Liver (tissue), 9 donors: Measurements from ENCODE around the gene RAD51B. TPM values are rescaled to one million over a fixed set of nuclear protein-coding genes. Genes with fewer than 3 reads are reported as not detected.

Experiments used
- DNase-seq: peaks from one replicate; pipeline ENCODE4 v3.0.0-alpha.2; 2017; ENCODE audit warnings: low spot score
- H3K27ac ChIP-seq, 2 donors: one replicate each; pipeline ENCODE4 v1.7.0; 2013; ENCODE audit warnings: inconsistent platforms in 2 of 2, low read length in 2 of 2, control low read depth in 1 of 2, low read depth in 1 of 2, mild to moderate bottlenecking in 1 of 2
- H3K27me3 ChIP-seq, 4 donors: one replicate each; pipeline versions ENCODE4 v1.6.1 to v1.7.0; 2013; ENCODE audit warnings: low read length in 3 of 4, inconsistent platforms in 1 of 4, mild to moderate bottlenecking in 1 of 4, moderate library complexity in 1 of 4; ENCODE audit not compliant: control insufficient read depth in 4 of 4, insufficient read depth in 4 of 4
- H3K36me3 ChIP-seq, 4 donors: one replicate each; pipeline versions ENCODE4 v1.6.1 to v1.7.0; 2013; ENCODE audit warnings: low read length in 3 of 4, mild to moderate bottlenecking in 3 of 4, low read depth in 1 of 4, moderate library complexity in 1 of 4; ENCODE audit not compliant: control insufficient read depth in 4 of 4, insufficient read depth in 3 of 4
- H3K4me1 ChIP-seq, 4 donors: one replicate each; pipeline versions ENCODE4 v1.6.1 to v1.7.0; 2013; ENCODE audit warnings: low read length in 3 of 4, mild to moderate bottlenecking in 3 of 4, moderate library complexity in 1 of 4; ENCODE audit not compliant: control insufficient read depth in 4 of 4, insufficient read depth in 4 of 4
- H3K4me3 ChIP-seq, 3 donors: one replicate each; pipeline versions ENCODE4 v1.6.1 to v1.7.0; 2013; ENCODE audit warnings: low read length in 3 of 3, control low read depth in 1 of 3, low read depth in 1 of 3, mild to moderate bottlenecking in 1 of 3
- H3K9ac ChIP-seq, 2 donors: one replicate each; pipeline ENCODE4 v1.7.0; 2013; ENCODE audit warnings: low read length in 2 of 2, mild to moderate bottlenecking in 2 of 2, moderate library complexity in 2 of 2, control low read depth in 1 of 2, low read depth in 1 of 2
- H3K9me3 ChIP-seq, 4 donors: one replicate each; pipeline versions ENCODE4 v1.6.1 to v1.7.0; 2013; ENCODE audit warnings: low read length in 3 of 4; ENCODE audit not compliant: control insufficient read depth in 4 of 4
- EGR1 ChIP-seq, 2 donors: IDR thresholded peaks; 2 replicates each; pipeline ENCODE4 v1.6.1; 2016 to 2018; ENCODE audit warnings: antibody characterized with exemption in 2 of 2, low read depth in 2 of 2
- FOXA1 ChIP-seq: IDR thresholded peaks from 2 replicates; pipeline ENCODE4 v1.6.1; 2016; ENCODE audit warnings: antibody characterized with exemption
- FOXA2 ChIP-seq: IDR thresholded peaks from 2 replicates; pipeline ENCODE4 v1.6.1; 2016; ENCODE audit warnings: antibody characterized with exemption
- GABPA ChIP-seq, 2 donors: IDR thresholded peaks in 1 of 2; conservative IDR thresholded peaks in 1 of 2; 2 replicates each; pipeline ENCODE4 v1.6.1; 2016; ENCODE audit warnings: antibody characterized with exemption in 2 of 2, mild to moderate bottlenecking in 1 of 2, moderate library complexity in 1 of 2
- HNF4A ChIP-seq, 2 donors: conservative IDR thresholded peaks; 2 replicates each; pipeline ENCODE4 v1.6.1; 2016; ENCODE audit warnings: antibody characterized with exemption in 2 of 2, mild to moderate bottlenecking in 2 of 2
- JUND ChIP-seq, 2 donors: IDR thresholded peaks; 2 replicates each; pipeline ENCODE4 v1.6.1; 2016; ENCODE audit warnings: antibody characterized with exemption in 2 of 2
- NR2F2 ChIP-seq: IDR thresholded peaks from 2 replicates; pipeline ENCODE4 v1.6.1; 2016; ENCODE audit warnings: antibody characterized with exemption
- RAD21 ChIP-seq, 2 donors: IDR thresholded peaks; 2 replicates each; pipeline ENCODE4 v1.6.1; 2016; ENCODE audit warnings: antibody characterized with exemption in 2 of 2, mild to moderate bottlenecking in 2 of 2
- RXRA ChIP-seq, 2 donors: IDR thresholded peaks; 2 replicates each; pipeline ENCODE4 v1.6.1; 2017 to 2018; ENCODE audit warnings: antibody characterized with exemption in 2 of 2, mild to moderate bottlenecking in 1 of 2
- SP1 ChIP-seq: IDR thresholded peaks from 2 replicates; pipeline ENCODE4 v1.6.1; 2018; ENCODE audit warnings: antibody characterized with exemption, mild to moderate bottlenecking
- TAF1 ChIP-seq: conservative IDR thresholded peaks from 2 replicates; pipeline ENCODE4 v1.6.1; 2016; ENCODE audit warnings: antibody characterized with exemption, mild to moderate bottlenecking
- YY1 ChIP-seq: IDR thresholded peaks from 2 replicates; pipeline ENCODE4 v1.6.1; 2016; ENCODE audit warnings: antibody characterized with exemption, mild to moderate bottlenecking
- WGBS: extraction: QIAGEN DNeasy Blood & Tissue Kit; methylation state at CpG from one replicate; pipeline ENCODE4 v1.1.7; 2013; 5-methylcytosine and 5-hydroxymethylcytosine counted together
- polyA plus RNA-seq, 2 donors: library from polyadenylated mRNA; stranded (reverse) in 1 of 2; unstranded in 1 of 2; fragments of 200-250 nt in 1 of 2; fragments of >200 nt in 1 of 2; fragmentation: Nextera tagmentation in 1 of 2; extraction: Ambion mirVana in 1 of 2; gene quantifications; one replicate each; pipeline versions ENCODE4 v1.2.1 to v1.2.3, GENCODE V29; 2013 to 2015
- total RNA-seq, 2 donors: library from RNA; depleted of rRNA; stranded (reverse); fragments of >200 nt; gene quantifications; one replicate each; pipeline ENCODE4 v1.2.3, GENCODE V29; 2014
- TF ChIP-seq, protein P1 (sequence below): IDR thresholded peaks from 2 replicates; pipeline ENCODE4 v1.6.1; 2016; ENCODE audit warnings: antibody characterized with exemption
- TF ChIP-seq, protein P2 (sequence below): fragments of 150-350 bp; IDR thresholded peaks from 2 replicates; pipeline ENCODE4 v1.5.1; 2017; ENCODE audit warnings: improper control_type of control experiment, low read depth, low read length; ENCODE audit not compliant: missing input control
- TF ChIP-seq, protein P3 (sequence below): IDR thresholded peaks from 2 replicates; pipeline ENCODE4 v1.6.1; 2016; ENCODE audit warnings: antibody characterized with exemption
- TF ChIP-seq, protein P4 (sequence below): IDR thresholded peaks from 2 replicates; pipeline ENCODE4 v1.6.1; 2016; ENCODE audit warnings: antibody characterized with exemption
- TF ChIP-seq, protein P5 (sequence below): IDR thresholded peaks from 2 replicates; pipeline ENCODE4 v1.6.1; 2016; ENCODE audit warnings: antibody characterized with exemption, mild to moderate bottlenecking
- donor health status: healthy.
- donor health status: healthy.
- donor health status: healthy.
- donor health status: healthy.
- donor health status: healthy.

Gene RAD51B
- total and polyA plus RNA-seq, 4 donors = 0.81 to 12.9 (median 2.4) TPM

DNA sequence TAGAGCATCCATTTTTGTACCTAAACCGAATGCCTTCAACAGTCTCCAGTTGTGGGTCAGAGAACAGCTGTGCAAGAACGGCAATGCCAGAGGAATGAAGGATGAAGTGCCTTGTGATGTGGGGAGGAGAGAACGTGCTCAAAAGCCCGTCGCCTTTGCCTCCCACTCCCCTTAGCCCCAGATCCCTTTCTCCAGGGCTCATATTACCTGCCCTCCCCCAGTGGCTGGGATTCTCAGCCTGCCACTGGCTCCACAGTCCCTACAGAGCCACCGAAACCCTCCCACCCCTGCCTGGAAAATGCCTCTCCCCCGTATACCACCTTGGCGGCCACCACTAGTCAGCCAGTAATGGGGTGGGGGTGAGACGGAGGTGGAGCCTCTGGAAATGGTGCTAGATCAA is 814.8 kb downstream of the RAD51B start:
- peak; percentile 26 for DNase-seq
- Histone ChIP-seq H3K27ac (no peak overlapping the region), H3K27me3 (no peaks in the 10 kb centered on the region), H3K4me3 (no peak overlapping the region), H3K9me3 (no peaks in the 10 kb centered on the region), H3K4me1 (peaks cover 19 to 35% (median 22%) of the 10 kb centered on the region in 4 donors), H3K36me3 (no peaks in the 10 kb centered on the region), H3K9ac (no peak overlapping the region)
- WGBS = 97% methylated on average over 9 of the region's 9 CpGs
- TF ChIP-seq HNF4A (conservative IDR thresholded peaks at IDR 0.05) (no peak), TAF1 (no peak), RAD21 (IDR thresholded peaks at IDR 0.05) (no peak), NR2F2 (no peak), JUND (IDR thresholded peaks at IDR 0.05) (no peak), RXRA (IDR thresholded peaks at IDR 0.05) (no peak), FOXA2 (no peak), YY1 (no peak), FOXA1 (no peak)
- TF ChIP-seq, protein P1, sequence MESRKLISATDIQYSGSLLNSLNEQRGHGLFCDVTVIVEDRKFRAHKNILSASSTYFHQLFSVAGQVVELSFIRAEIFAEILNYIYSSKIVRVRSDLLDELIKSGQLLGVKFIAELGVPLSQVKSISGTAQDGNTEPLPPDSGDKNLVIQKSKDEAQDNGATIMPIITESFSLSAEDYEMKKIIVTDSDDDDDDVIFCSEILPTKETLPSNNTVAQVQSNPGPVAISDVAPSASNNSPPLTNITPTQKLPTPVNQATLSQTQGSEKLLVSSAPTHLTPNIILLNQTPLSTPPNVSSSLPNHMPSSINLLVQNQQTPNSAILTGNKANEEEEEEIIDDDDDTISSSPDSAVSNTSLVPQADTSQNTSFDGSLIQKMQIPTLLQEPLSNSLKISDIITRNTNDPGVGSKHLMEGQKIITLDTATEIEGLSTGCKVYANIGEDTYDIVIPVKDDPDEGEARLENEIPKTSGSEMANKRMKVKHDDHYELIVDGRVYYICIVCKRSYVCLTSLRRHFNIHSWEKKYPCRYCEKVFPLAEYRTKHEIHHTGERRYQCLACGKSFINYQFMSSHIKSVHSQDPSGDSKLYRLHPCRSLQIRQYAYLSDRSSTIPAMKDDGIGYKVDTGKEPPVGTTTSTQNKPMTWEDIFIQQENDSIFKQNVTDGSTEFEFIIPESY = no peak
- TF ChIP-seq, protein P2, sequence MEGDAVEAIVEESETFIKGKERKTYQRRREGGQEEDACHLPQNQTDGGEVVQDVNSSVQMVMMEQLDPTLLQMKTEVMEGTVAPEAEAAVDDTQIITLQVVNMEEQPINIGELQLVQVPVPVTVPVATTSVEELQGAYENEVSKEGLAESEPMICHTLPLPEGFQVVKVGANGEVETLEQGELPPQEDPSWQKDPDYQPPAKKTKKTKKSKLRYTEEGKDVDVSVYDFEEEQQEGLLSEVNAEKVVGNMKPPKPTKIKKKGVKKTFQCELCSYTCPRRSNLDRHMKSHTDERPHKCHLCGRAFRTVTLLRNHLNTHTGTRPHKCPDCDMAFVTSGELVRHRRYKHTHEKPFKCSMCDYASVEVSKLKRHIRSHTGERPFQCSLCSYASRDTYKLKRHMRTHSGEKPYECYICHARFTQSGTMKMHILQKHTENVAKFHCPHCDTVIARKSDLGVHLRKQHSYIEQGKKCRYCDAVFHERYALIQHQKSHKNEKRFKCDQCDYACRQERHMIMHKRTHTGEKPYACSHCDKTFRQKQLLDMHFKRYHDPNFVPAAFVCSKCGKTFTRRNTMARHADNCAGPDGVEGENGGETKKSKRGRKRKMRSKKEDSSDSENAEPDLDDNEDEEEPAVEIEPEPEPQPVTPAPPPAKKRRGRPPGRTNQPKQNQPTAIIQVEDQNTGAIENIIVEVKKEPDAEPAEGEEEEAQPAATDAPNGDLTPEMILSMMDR = no peak
- TF ChIP-seq, protein P3, sequence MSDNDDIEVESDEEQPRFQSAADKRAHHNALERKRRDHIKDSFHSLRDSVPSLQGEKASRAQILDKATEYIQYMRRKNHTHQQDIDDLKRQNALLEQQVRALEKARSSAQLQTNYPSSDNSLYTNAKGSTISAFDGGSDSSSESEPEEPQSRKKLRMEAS = no peak
- TF ChIP-seq, protein P4, sequence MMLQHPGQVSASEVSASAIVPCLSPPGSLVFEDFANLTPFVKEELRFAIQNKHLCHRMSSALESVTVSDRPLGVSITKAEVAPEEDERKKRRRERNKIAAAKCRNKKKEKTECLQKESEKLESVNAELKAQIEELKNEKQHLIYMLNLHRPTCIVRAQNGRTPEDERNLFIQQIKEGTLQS = no peak

DNA sequence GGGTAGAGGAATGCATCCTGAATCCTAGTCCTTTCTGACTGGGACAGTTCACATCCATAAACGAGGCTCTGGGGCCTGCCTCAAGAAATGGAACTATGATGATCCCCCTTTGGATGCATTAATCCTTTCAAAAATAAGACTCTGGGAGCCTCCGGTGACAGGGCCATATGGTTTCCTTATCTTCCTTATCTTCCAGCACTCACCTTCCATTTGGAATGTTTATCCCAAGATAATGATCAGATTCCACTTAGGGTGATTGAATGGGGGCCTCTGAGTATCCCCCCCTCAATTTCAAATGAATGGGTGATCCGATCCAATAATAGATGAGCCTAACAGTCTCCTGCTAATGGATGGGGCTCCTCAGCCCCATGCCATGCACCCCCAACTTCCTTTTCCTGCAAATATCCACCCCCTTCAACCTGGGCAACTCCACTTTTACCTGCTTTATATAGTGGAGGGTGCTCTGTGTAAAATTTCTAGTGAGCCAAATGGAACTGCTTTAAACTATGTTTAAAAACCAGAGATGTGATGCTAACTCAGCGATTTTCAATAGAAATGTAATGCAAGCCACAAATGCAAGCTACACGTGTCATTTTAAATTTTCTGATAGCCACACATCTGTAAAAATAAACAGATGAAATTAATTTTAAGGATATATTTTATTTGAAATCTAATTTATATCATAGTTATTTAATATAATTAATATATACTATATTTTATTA is 815.5 kb downstream of the RAD51B start:
- peaks cover 18 to 28% (median 21%) of the 10 kb centered on the region in 4 donors for H3K4me1 ChIP-seq
- DNase-seq = no peak
- 96% methylated on average over 5 of the region's 5 CpGs for WGBS
- no peak for TF ChIP-seq YY1
- TF ChIP-seq, protein P2 = no peak
- no peak for TF ChIP-seq EGR1 (IDR thresholded peaks at IDR 0.05; ENCODE audit: low read depth in 2 of 2)
- TF ChIP-seq RXRA (IDR thresholded peaks at IDR 0.05) = no peak
- TF ChIP-seq TAF1 = no peak
- no peak for TF ChIP-seq RAD21 (IDR thresholded peaks at IDR 0.05)
- TF ChIP-seq GABPA (IDR thresholded peaks at IDR 0.05 in 1 of 2, conservative IDR thresholded peaks at IDR 0.05 in 1 of 2) = no peak
- no peak for TF ChIP-seq FOXA1
- no peak for TF ChIP-seq SP1
- TF ChIP-seq, protein P4 = no peak
- TF ChIP-seq, protein P1 = no peak
- TF ChIP-seq, protein P5, sequence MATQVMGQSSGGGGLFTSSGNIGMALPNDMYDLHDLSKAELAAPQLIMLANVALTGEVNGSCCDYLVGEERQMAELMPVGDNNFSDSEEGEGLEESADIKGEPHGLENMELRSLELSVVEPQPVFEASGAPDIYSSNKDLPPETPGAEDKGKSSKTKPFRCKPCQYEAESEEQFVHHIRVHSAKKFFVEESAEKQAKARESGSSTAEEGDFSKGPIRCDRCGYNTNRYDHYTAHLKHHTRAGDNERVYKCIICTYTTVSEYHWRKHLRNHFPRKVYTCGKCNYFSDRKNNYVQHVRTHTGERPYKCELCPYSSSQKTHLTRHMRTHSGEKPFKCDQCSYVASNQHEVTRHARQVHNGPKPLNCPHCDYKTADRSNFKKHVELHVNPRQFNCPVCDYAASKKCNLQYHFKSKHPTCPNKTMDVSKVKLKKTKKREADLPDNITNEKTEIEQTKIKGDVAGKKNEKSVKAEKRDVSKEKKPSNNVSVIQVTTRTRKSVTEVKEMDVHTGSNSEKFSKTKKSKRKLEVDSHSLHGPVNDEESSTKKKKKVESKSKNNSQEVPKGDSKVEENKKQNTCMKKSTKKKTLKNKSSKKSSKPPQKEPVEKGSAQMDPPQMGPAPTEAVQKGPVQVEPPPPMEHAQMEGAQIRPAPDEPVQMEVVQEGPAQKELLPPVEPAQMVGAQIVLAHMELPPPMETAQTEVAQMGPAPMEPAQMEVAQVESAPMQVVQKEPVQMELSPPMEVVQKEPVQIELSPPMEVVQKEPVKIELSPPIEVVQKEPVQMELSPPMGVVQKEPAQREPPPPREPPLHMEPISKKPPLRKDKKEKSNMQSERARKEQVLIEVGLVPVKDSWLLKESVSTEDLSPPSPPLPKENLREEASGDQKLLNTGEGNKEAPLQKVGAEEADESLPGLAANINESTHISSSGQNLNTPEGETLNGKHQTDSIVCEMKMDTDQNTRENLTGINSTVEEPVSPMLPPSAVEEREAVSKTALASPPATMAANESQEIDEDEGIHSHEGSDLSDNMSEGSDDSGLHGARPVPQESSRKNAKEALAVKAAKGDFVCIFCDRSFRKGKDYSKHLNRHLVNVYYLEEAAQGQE = no peak
- no peak overlapping the region for H3K4me3 ChIP-seq
- no peaks in the 10 kb centered on the region for H3K27me3 ChIP-seq
- peaks cover 0 to under 1% (median 0%) of the 10 kb centered on the region in 4 donors for H3K9me3 ChIP-seq
- no peak overlapping the region for H3K27ac ChIP-seq
- no peak overlapping the region for H3K9ac ChIP-seq
- H3K36me3 ChIP-seq = no peaks in the 10 kb centered on the region
